ENCODE results near the gene PSMB1. TPM values are rescaled to one million over a fixed set of nuclear protein-coding genes. Genes with fewer than 3 reads are reported as not detected.

The PSMB1 gene
- 100 to 1,000 TPM; 172 to 383 (median 231) TPM for total RNA-seq

DNA sequence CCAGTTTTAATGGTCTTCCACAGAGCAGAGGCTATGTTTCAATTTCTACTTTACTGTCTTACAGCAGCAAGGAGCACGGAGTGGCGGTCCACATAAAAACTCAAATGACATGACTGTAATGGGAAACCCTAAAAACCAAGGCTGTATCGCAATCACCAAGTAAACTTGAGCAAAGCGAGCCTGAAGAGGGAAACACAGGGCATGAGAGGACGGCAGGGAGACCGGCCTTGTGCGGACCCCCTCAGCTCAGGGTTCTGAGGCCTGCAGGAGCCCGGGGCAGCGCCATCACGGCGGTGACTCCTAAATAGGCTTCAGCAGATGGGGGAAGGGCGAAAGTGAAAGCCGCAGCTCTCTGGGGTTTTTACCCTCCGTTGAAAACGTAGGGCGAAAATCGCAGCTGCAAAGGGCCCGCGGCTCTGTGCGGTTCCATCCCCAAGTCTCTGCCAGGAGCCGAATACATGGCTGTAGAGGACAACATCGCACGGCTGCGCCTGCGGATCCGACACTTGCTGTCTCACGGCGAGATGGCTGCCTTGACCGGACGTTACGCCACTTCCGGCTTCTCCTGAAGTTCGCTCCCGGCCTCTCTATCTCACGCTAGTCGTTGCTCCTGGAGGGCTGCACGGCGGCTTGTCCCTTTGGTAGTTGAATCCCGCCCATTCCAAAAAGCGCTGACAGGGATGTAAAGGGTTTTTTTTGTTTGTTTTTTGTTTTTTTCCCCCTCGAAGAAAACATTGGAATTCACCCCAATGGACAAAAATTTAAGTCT is at the start of gene PSMB1:
PSMB1 (minus strand) TSS at position 543 of the 769 bp plus-strand sequence; CDS start at position 478, 65 bp downstream.
- 0 to 6% (median 0%) methylated on average over 3 to 25 of the region's 41 CpGs for WGBS, 10 experiments
- Histone ChIP-seq H3K4me3 (peak within 1 kb of the TSS; percentile 65 to 97 (median 85)), H3K27ac (peak within 1 kb of the TSS; percentile 95 to 99), H3K4me1 (replicated peaks in 1 of 2) (peaks cover 9 to 17% of the 10 kb centered on the region in 2 donors)
- ATAC-seq (replicated peaks in 6 of 8), result peak; percentile 64 to 77 (median 71)
- in situ Hi-C loops (cut with MboI; ENCODE audit: low pct_unique_long_range_greater_than_20kb in 2 of 9, low sequenced_read_pairs in 9 of 9, unreplicated experiment in 9 of 9), result no loop called here

DNA sequence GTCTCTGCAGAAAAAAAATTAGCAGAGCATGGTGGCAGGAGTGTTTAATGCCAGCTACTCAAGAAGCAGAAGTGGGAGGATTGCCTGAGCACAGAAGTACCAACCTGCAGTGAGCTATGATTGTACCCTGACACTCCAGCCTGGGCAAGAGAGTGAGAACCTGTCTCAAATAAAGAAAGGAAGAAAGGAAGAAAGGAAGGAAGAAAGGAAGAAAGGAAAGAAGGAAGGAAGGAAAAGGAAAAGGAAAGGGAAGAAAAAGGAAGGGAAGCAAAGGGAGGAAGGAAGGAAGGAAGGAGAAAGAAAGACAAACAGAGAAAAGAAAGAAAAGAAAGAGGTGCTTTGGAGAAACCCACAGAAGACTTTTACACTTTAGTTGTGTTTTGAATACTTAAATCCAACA is 44.2 kb upstream of the PSMB1 start:
- no peak overlapping the region for H3K4me3 ChIP-seq
- no peak for ATAC-seq (replicated peaks in 6 of 8)
- H3K27ac ChIP-seq, result no peak overlapping the region
- in situ Hi-C loops (cut with MboI; ENCODE audit: low pct_unique_long_range_greater_than_20kb in 2 of 9, low sequenced_read_pairs in 9 of 9, unreplicated experiment in 9 of 9), result no loop called here
- H3K4me1 ChIP-seq (replicated peaks in 1 of 2), result no peaks in the 10 kb centered on the region

DNA sequence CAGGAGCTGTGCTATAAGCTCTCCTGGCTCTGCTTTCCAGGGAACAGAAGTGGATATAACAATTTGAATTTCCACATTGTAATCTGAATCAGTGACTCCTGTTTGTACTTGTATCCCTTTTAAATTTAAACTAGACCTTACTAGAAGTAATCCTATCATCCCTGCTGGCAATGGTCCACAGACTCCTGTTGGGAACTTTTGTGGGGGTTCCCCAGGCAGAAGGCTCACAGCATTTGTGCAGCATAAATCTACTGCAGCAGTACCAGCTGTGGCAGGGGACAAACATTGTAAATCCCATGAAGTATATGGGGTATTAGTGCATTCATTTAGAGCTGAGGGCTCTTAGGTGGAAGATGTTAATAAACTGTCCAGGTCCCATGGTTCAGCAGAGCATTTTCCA is 43.3 kb upstream of the PSMB1 start:
- in situ Hi-C loops (cut with MboI; ENCODE audit: low pct_unique_long_range_greater_than_20kb in 2 of 9, low sequenced_read_pairs in 9 of 9, unreplicated experiment in 9 of 9), result no loop called here
- no peaks in the 10 kb centered on the region for H3K4me1 ChIP-seq (replicated peaks in 1 of 2)
- ATAC-seq (replicated peaks in 6 of 8), result no peak
- no peak overlapping the region for H3K4me3 ChIP-seq
- H3K27ac ChIP-seq, result no peak overlapping the region

DNA sequence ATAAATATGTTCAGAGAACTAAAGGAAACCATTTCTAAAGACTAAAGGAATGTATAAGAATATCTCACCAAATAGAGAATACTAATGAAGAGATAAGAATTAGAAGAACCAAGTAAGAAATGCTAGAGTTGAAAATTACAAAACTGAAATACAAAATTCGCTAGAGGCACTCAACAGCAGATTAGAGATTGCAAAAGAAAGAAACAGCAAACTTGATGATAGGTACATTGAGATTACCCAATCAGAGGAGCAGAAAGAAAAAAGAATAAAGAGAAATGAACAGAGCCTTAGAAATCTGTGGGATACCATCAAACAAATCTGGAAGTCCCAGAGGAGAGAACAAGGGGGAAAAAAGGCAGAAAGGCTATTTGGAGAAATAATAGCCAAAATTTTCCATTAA is 37.6 kb upstream of the PSMB1 start:
- 0 to 86% (median 38%) methylated on average over 1 of the region's 1 CpG; no CpG with 5 or more reads in 1 of the 10 experiments for WGBS, 10 experiments
- no peaks in the 10 kb centered on the region for H3K4me1 ChIP-seq (replicated peaks in 1 of 2)
- ATAC-seq (replicated peaks in 6 of 8), result no peak
- H3K27ac ChIP-seq, result no peak overlapping the region
- in situ Hi-C loops (cut with MboI; ENCODE audit: low pct_unique_long_range_greater_than_20kb in 2 of 9, low sequenced_read_pairs in 9 of 9, unreplicated experiment in 9 of 9), result no loop called here
- H3K4me3 ChIP-seq, result no peak overlapping the region

DNA sequence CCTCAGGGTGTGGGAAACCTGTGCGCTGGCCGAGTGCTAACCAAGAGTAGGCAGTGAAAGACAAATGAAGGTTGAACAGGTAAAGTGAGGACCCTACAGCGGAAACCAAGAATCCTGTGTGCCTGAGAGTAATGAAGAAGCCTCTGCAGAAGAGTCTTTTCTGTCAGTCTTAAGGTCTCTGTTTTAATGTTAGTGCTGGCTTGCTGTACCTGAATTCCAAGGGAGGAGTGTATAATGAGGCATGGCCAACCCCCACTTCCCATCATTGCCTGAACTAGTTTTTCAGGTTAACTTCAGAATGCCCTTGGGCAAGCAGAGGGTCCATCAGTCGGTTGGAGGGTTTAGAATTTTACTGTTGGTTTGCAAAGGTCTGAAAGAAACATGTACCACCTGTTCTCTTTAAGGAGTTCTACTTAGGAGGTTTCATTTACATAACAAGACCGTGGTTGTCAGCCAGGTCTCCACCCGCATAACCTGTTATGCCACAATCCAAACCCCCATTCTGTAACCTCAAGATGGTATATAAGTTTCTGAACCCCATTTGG is 31.9 kb upstream of the PSMB1 start:
- ATAC-seq (replicated peaks in 6 of 8), result no peak
- peak overlapping the region; percentile 52 to 97 (median 90) for H3K4me3 ChIP-seq
- 0 to 40% (median 0%) methylated on average over 1 to 5 of the region's 6 CpGs for WGBS, 10 experiments
- in situ Hi-C loops (cut with MboI; ENCODE audit: low pct_unique_long_range_greater_than_20kb in 2 of 9, low sequenced_read_pairs in 9 of 9, unreplicated experiment in 9 of 9), result no loop called here
- peaks cover 5 to 11% of the 10 kb centered on the region in 2 donors for H3K4me1 ChIP-seq (replicated peaks in 1 of 2)
- peak overlapping the region; percentile 79 for H3K27ac ChIP-seq

DNA sequence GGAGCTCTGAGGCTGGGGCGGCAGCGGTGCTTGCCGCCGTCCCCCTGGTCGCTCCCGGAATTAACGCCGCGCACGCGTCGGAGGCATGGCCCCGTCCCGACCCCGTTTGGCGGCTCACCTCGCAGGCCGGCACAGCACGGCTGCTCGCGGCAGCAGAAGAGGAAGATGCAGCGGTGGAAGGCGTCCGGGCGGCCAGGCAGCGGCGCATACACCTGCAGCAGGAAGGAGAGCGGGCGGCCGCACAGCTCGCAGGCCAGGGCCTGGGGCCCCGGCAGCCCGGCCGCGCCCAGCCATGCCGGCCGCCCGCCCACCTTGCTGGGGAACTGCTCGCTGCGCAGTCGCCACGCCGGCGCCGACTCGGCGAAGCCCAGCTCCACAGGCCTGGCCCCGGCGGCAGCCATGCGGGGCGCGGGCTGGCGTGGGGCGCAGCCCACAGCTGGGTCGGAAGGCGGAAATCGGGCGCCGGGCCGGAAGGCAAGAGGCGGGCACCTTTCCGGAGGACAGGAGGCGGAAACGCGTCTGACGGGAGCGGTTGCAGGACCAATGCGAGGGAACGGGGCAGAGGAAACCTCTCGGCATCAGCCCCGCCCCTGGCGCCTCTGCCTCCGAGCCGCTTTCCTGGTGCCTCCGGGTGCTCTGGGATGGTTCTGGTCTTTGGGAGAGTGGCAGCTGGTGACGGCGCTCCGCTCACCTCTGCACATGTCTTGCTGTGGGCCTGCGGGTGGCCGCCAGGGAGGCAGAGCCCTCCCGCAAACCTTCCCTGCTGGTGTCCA is 31.3 kb upstream of the PSMB1 start, which contains the start of gene PDCD2:
PDCD2 (minus strand) TSS at position 457 of the 773 bp plus-strand sequence; CDS start at position 401, 56 bp downstream.
- Histone ChIP-seq H3K4me1 (replicated peaks in 1 of 2) (peaks cover 5 to 11% of the 10 kb centered on the region in 2 donors), H3K4me3 (peak within 1 kb of the TSS; percentile 52 to 97 (median 90)), H3K27ac (peak within 1 kb of the TSS; percentile 79)
- in situ Hi-C loops (cut with MboI; ENCODE audit: low pct_unique_long_range_greater_than_20kb in 2 of 9, low sequenced_read_pairs in 9 of 9, unreplicated experiment in 9 of 9), result no loop called here
- ATAC-seq (replicated peaks in 6 of 8), result peak; percentile 97 to 98 (median 97)
- WGBS, 10 experiments, result 0% methylated on average over 1 to 4 of the region's 81 CpGs; no CpG with 5 or more reads in 6 of the 10 experiments

DNA sequence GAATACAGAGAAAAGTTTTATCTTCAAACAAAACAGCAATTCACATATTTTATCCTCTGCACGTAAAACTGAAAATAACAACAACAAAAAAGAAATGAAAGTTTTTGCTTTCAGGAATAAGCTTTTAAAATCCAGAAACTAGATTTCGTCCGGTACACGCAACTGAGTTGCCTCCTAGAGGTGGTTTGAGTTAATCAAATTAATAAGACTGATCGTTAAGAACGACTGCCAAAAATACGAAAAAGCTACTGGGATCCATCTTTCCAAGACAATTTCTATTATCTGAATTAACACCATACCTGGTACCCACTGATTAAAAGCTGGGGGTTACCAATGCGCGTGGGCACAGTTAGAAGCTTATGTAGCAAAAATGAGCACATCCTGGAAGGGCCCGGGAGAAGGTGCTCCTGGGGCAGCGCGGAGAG is 30.7 kb upstream of the PSMB1 start:
- Histone ChIP-seq H3K4me1 (replicated peaks in 1 of 2) (peaks cover 5 to 11% of the 10 kb centered on the region in 2 donors), H3K4me3 (peak overlapping the region; percentile 52 to 97 (median 90)), H3K27ac (peak overlapping the region; percentile 79)
- ATAC-seq (replicated peaks in 6 of 8), result no peak
- in situ Hi-C loops (cut with MboI; ENCODE audit: low pct_unique_long_range_greater_than_20kb in 2 of 9, low sequenced_read_pairs in 9 of 9, unreplicated experiment in 9 of 9), result no loop called here
- WGBS, 10 experiments, result 1 to 9% (median 2%) methylated on average over 4 to 12 of the region's 12 CpGs; no CpG with 5 or more reads in 2 of the 10 experiments

DNA sequence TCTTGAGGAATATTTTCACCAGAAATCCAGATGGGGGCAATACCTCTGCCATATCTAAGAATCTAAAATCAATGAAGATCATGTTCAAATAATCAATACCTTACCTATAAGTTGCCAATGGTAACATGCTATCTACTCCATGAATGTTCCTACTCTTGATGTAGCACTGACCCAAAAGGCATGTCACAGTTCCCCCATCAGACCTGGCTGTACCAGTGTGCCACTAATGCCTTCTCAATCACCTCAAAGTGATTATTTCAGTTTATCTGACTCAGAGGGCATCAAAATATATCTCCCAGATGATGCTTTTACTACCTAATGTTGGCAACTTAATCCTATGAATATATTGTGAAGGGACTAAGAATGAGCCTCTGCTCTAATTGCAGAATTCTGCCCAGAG is 25.8 kb upstream of the PSMB1 start:
- ATAC-seq (replicated peaks in 6 of 8), result no peak
- in situ Hi-C loops (cut with MboI; ENCODE audit: low pct_unique_long_range_greater_than_20kb in 2 of 9, low sequenced_read_pairs in 9 of 9, unreplicated experiment in 9 of 9), result no loop called here
- H3K27ac ChIP-seq, result no peak overlapping the region
- peaks cover 0 to 6% of the 10 kb centered on the region in 2 donors for H3K4me1 ChIP-seq (replicated peaks in 1 of 2)
- H3K4me3 ChIP-seq, result no peak overlapping the region

DNA sequence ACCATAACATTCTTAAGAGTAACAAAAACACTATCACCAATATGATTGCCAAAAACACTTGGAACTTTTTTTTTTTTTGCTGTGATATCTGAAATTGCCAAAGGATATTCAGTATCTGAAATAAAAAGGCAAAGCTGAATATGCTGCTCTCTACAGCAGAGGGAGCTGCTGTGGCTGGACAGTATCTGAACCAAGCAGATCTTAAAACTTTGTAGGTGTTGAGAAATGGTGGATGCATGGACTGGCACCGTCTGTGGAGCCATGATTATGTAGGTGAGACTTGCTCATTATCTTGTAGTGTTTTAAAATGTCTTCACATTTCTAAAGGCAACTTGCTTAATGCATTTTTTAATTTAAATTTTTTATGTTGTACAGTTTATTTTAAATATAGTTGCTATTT is 22.1 kb upstream of the PSMB1 start:
- peak in 2 of 8 experiments; percentile 43 to 45 for ATAC-seq (replicated peaks in 6 of 8)
- WGBS, 10 experiments, result 33 to 100% (median 100%) methylated on average over 1 of the region's 1 CpG; no CpG with 5 or more reads in 5 of the 10 experiments
- Histone ChIP-seq H3K4me3 (no peak overlapping the region), H3K4me1 (replicated peaks in 1 of 2) (no peaks in the 10 kb centered on the region), H3K27ac (no peak overlapping the region)
- in situ Hi-C loops (cut with MboI; ENCODE audit: low pct_unique_long_range_greater_than_20kb in 2 of 9, low sequenced_read_pairs in 9 of 9, unreplicated experiment in 9 of 9), result no loop called here

DNA sequence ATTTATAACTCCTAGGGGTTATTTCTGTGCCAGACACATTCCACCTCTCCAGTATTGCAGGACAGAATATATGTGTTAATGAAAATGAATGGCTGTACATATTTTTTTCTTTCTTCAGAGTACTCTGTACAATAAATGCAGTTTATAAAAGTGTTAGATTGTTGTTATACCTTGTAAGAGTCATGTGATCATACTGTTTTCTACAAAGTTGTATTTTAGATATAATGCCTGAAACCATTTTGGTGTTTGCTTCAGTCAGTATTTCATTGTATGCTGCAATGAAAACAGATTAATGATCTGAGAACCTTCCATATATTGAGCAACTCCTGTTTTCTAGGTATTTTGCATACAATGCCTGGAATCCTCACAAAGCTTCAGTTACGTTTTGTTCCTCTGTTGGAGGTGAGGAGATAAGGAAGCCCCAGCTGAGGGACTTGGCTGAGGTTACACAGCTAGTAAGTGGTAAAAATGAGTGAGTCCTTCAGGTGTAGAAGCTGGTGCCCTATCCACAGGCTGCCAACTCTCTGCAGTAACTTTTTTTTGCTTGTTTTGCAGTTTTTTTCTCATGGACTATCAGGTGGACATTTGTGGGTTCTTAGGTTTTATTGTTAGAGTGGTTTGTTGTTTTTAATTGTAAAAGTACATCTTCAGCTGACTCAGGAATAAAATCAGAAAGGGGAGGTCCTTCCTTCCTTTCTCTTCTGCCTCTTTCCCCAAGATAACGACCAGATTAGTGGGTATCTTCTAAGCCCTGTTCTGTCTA is 19.8 kb upstream of the PSMB1 start:
- no peak for ATAC-seq (replicated peaks in 6 of 8)
- H3K4me3 ChIP-seq, result no peak overlapping the region
- no peak overlapping the region for H3K27ac ChIP-seq
- no peaks in the 10 kb centered on the region for H3K4me1 ChIP-seq (replicated peaks in 1 of 2)
- 75 to 100% (median 94%) methylated on average over 1 to 2 of the region's 2 CpGs; no CpG with 5 or more reads in 1 of the 10 experiments for WGBS, 10 experiments
- in situ Hi-C loops (cut with MboI; ENCODE audit: low pct_unique_long_range_greater_than_20kb in 2 of 9, low sequenced_read_pairs in 9 of 9, unreplicated experiment in 9 of 9), result no loop called here

DNA sequence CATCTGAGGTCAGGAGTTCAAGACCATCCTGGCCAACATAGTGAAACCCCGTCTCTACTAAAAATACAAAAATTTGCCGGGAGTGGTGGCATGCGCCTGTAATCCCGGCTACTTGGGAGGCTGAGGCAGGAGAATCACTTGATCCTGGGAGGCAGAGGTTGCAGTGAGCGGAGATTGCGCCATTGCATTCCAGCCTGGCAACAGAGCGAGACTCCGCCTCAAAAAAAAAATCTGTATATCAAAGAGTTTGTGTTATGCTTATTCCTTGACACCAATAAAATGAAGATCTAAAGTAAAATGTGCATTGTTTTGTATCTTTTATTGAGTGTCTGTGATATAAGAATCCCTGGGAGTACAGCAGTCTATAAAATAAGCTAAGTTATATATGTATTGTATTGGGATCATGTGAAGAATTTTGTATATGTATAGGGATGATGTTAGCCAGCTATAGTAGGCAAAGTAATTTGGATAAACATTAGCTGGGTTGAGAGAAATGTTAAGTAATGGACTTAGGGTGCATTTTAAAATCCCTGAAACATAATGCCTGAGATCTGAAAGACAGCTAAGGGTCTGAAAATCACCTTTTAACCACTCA is 11.9 kb upstream of the PSMB1 start:
- in situ Hi-C loops (cut with MboI; ENCODE audit: low pct_unique_long_range_greater_than_20kb in 2 of 9, low sequenced_read_pairs in 9 of 9, unreplicated experiment in 9 of 9), result no loop called here
- WGBS, 10 experiments, result 91 to 100% (median 96%) methylated on average over 1 to 6 of the region's 8 CpGs; no CpG with 5 or more reads in 4 of the 10 experiments
- Histone ChIP-seq H3K4me1 (replicated peaks in 1 of 2) (no peaks in the 10 kb centered on the region), H3K27ac (no peak overlapping the region), H3K4me3 (no peak overlapping the region)
- ATAC-seq (replicated peaks in 6 of 8), result no peak

DNA sequence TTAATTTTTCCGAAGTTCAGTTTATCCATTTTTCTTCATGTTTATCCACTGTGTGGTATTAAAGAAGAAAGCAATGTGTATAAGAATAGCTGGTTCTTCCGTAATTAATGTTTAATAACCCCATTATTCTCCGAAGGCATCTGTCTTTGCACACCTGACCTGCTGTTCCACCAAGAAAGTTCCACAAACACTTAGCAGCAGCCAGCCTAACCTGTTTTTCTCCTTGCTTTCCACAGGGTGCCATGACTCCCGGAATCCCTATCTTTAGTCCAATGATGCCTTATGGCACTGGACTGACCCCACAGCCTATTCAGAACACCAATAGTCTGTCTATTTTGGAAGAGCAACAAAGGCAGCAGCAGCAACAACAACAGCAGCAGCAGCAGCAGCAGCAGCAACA is 8.4 kb upstream of the PSMB1 start:
- WGBS, 10 experiments, result 85 to 100% (median 95%) methylated on average over 1 to 4 of the region's 4 CpGs
- ATAC-seq (replicated peaks in 6 of 8), result no peak

More for the DNA sequence above, 8.4 kb upstream of the PSMB1 start:
- no peaks in the 10 kb centered on the region for H3K4me1 ChIP-seq (replicated peaks in 1 of 2)
- in situ Hi-C loops (cut with MboI; ENCODE audit: low pct_unique_long_range_greater_than_20kb in 2 of 9, low sequenced_read_pairs in 9 of 9, unreplicated experiment in 9 of 9), result no loop called here
- no peak overlapping the region for H3K27ac ChIP-seq
- no peak overlapping the region for H3K4me3 ChIP-seq

Data from motor neuron (in vitro differentiated cells).